SK-N-SH treated with all-trans-retinoic acid at 6 μM for 48 hours (cell line): Measurements from ENCODE around the gene PODXL.

Experiments used
- OSR1 ChIP-seq: fragments of 250-450 bp; sonication (Bioruptor Pico); IDR thresholded peaks from 2 replicates; pipeline ENCODE4 v1.8.0; 2022; ENCODE audit warnings: moderate library complexity, mild to moderate bottlenecking, inconsistent platforms
- TF ChIP-seq, protein P1 (sequence below): fragments of 250-450 bp; sonication (Bioruptor Pico); IDR thresholded peaks from 2 replicates; pipeline ENCODE4 v1.8.0; 2020; ENCODE audit warnings: mild to moderate bottlenecking, moderate library complexity, borderline replicate concordance

GRCh38 chr7:131503639-131504038, 52.8 kb downstream of the PODXL start:
- TF ChIP-seq, protein P1, sequence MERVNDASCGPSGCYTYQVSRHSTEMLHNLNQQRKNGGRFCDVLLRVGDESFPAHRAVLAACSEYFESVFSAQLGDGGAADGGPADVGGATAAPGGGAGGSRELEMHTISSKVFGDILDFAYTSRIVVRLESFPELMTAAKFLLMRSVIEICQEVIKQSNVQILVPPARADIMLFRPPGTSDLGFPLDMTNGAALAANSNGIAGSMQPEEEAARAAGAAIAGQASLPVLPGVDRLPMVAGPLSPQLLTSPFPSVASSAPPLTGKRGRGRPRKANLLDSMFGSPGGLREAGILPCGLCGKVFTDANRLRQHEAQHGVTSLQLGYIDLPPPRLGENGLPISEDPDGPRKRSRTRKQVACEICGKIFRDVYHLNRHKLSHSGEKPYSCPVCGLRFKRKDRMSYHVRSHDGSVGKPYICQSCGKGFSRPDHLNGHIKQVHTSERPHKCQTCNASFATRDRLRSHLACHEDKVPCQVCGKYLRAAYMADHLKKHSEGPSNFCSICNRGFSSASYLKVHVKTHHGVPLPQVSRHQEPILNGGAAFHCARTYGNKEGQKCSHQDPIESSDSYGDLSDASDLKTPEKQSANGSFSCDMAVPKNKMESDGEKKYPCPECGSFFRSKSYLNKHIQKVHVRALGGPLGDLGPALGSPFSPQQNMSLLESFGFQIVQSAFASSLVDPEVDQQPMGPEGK (CRISPR knock-in tag), result no peak
- TF ChIP-seq OSR1 (CRISPR knock-in tag), result no peak
